Common myeloid progenitor, CD34-positive (primary cell): ENCODE measurements around the gene SEMA4C.

Source experiments
- CTCF ChIA-PET: fragments of 350-600 bp; sonication (Branson Sonifier 250); formaldehyde crosslinking; loops from one replicate; lab custom pipeline; 2021; ENCODE audit warnings: antibody characterized with exemption; lab: Charles Lee
- POLR2A ChIA-PET: fragments of 350-600 bp; sonication (Branson Sonifier 250); formaldehyde crosslinking; loops from one replicate; lab custom pipeline; 2021; ENCODE audit warnings: antibody characterized with exemption; lab: Charles Lee
- DNase-seq, 3 donors: peaks; one replicate each; pipeline versions ENCODE4 v3.0.0 to v3.0.0-alpha.2; 2013
- H3K27ac ChIP-seq, 2 experiments: 1 replicate in 1 of 2; 2 replicates in 1 of 2; pipeline ENCODE4 v1.7.0; 2013; ENCODE audit warnings: inconsistent platforms in 2 of 2, low read length in 2 of 2, mild to moderate bottlenecking in 2 of 2, low read depth in 1 of 2, moderate library complexity in 1 of 2; ENCODE audit not compliant: severe bottlenecking in 2 of 2, insufficient read depth in 1 of 2, poor library complexity in 1 of 2
- H3K27me3 ChIP-seq, 5 experiments: replicated peaks in 2 of 5; 1 replicate in 3 of 5; 2 replicates in 2 of 5; pipeline versions ENCODE4 v1.6.1 to v1.7.0; 2013; ENCODE audit warnings: low read length in 4 of 5, mild to moderate bottlenecking in 2 of 5, moderate library complexity in 2 of 5, inconsistent platforms in 1 of 5; ENCODE audit not compliant: insufficient read depth in 5 of 5, control insufficient read depth in 4 of 5
- H3K36me3 ChIP-seq, 4 experiments: 1 replicate in 2 of 4; 2 replicates in 2 of 4; pipeline versions ENCODE4 v1.6.1 to v1.7.0; 2013; ENCODE audit warnings: low read length in 3 of 4, control low read depth in 1 of 4, mild to moderate bottlenecking in 1 of 4; ENCODE audit not compliant: control insufficient read depth in 4 of 4, insufficient read depth in 4 of 4
- H3K4me1 ChIP-seq, 4 experiments: 1 replicate in 3 of 4; 2 replicates in 1 of 4; pipeline versions ENCODE4 v1.6.1 to v1.7.1; 2013; ENCODE audit warnings: low read length in 3 of 4, mild to moderate bottlenecking in 3 of 4, control low read depth in 1 of 4, inconsistent platforms in 1 of 4, moderate library complexity in 1 of 4; ENCODE audit not compliant: control insufficient read depth in 4 of 4, insufficient read depth in 4 of 4; ENCODE audit errors: control extremely low read depth in 1 of 4
- H3K4me3 ChIP-seq, 7 experiments: 1 replicate in 4 of 7; 2 replicates in 3 of 7; pipeline versions ENCODE4 v1.5.1 to v1.7.0; 2013; ENCODE audit warnings: mild to moderate bottlenecking in 7 of 7, low read length in 6 of 7, moderate library complexity in 6 of 7, inconsistent platforms in 2 of 7, low read depth in 2 of 7, control low read depth in 1 of 7; ENCODE audit not compliant: insufficient read depth in 4 of 7, control insufficient read depth in 1 of 7; ENCODE audit errors: extremely low read depth in 1 of 7
- H3K9me3 ChIP-seq, 5 experiments: 1 replicate in 4 of 5; 2 replicates in 1 of 5; pipeline versions ENCODE4 v1.6.1 to v1.7.1; 2013; ENCODE audit warnings: low read length in 4 of 5, mild to moderate bottlenecking in 2 of 5, inconsistent platforms in 1 of 5, low read depth in 1 of 5, moderate library complexity in 1 of 5; ENCODE audit not compliant: control insufficient read depth in 4 of 5, insufficient read depth in 2 of 5; ENCODE audit errors: control extremely low read depth in 1 of 5
- WGBS: methylation state at CpG from one replicate; pipeline ENCODE4 v1.1.5; 2013; ENCODE audit not compliant: insufficient coverage; 5-methylcytosine and 5-hydroxymethylcytosine counted together

Gene SEMA4C

DNA sequence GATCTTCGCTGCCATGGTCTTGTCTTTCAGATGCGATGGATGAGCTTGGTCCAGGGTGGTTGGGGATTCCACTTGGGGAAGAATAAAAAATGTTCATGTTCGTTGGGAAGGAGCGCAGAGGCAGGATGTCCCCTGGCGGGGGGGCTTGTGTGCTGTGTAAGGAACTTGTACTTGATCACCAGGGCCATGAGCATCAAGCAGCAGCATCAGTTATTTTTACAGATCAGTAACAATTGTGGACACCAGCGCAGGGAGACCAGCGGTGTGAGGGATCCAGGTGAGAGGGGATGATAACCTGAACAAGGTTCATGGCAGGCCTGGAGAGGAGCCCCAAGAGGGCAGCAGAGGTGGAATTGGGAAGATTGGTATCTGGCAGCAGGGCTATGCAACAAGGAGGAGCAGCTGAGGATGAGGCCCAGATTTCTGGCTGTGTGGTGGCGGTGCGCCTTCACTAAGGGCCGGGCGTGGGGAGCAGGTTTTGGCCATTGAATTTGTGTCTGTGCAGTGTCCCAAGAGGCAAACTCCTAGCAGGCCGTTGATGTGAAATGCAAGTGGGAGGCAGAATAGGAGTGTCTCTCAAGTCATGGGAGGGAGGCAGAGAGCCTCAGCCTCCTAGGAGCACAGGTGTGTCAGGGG is 49.9 kb downstream of the SEMA4C start:
- Histone ChIP-seq H3K4me3 (peak overlapping the region in 1 of 7 experiments; percentile 52), H3K36me3 (peaks cover 0 to 47% (median 28%) of the 10 kb centered on the region in 4 experiments), H3K27me3 (no peaks in the 10 kb centered on the region), H3K27ac (no peak overlapping the region), H3K4me1 (peaks cover 12 to 52% (median 37%) of the 10 kb centered on the region in 4 experiments), H3K9me3 (no peaks in the 10 kb centered on the region)
- 91% methylated on average over 10 of the region's 12 CpGs for WGBS
- DNase-seq, result no peak
- POLR2A ChIA-PET, result no interaction called here
- CTCF ChIA-PET, result interaction anchor here (0.7 to 5.7 kb wide), 5 partner anchors 12 to 141 kb away, joined by 3 to 22 read pairs (median 3); partner anchors contain the start of gene ANKRD39

DNA sequence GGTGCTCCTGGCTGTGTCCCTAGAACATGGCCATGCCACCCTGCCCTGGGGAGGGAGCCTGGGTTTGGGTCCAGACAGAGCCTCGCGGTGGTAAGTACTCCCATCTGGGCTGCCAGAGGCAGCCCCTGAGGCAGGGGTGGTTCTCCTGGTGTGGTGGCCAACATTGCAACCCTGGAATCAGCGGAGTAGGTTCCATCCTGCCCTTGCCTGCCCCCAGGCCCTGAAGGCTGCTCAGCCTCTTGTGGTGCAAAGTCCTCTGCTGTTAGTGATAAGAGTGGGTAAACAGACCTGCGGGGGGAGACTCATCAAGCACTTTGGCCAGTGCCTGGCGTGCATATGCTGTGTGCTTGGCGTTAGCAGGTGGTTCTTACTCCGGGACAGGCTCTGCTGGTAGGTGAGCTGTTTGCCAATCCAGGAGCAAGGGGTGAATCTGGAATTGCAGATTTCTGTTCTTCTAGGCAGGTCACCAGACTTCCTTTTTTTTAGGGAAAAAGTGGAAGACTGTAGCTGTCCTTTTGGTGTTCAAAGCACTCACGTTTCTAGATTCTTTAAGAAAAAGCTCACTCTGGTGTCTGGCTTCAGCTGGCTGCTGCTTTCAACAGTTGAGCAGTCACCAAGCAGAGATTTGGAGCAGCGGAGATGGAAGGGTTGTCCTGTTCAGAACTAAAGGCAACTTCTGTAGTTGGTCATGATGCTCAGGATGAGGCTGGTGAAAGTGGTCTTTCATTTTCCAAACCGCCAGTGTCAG is 50.6 kb downstream of the SEMA4C start:
- H3K27me3 ChIP-seq, result no peaks in the 10 kb centered on the region
- DNase-seq, result peak; percentile 43 to 83 (median 70)
- peak overlapping the region in 3 of 7 experiments; percentile 32 to 58 (median 52) for H3K4me3 ChIP-seq
- H3K36me3 ChIP-seq, result peaks cover 0 to 40% (median 22%) of the 10 kb centered on the region in 4 experiments
- 54% methylated on average over 5 of the region's 10 CpGs for WGBS
- H3K4me1 ChIP-seq, result peaks cover 12 to 53% (median 37%) of the 10 kb centered on the region in 4 experiments
- ChIA-PET CTCF (interaction anchor here (0.7 to 5.7 kb wide), 5 partner anchors 13 to 142 kb away, joined by 3 to 22 read pairs (median 3); partner anchors contain the start of gene ANKRD39), POLR2A (no interaction called here)
- H3K9me3 ChIP-seq, result no peaks in the 10 kb centered on the region
- H3K27ac ChIP-seq, result no peak overlapping the region

DNA sequence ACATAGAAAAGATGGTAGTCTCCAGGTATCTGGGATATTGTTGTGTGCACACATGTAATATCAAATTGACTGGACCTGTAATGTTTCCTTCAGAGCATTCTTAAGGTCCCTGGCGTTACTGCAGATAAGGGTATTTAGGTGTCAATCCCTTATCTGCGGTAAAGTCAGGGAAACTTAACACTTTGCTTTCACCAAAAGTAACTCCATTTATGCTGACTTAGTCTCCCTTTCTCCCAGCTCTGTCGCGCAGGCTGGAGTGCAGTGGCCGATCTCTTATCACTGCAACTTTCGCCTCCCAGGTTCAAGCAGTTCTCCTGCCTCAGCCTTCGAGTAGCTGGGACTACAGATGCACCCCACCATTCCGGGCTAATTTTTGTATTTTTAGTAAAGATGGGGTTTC is 52.0 kb downstream of the SEMA4C start:
- POLR2A ChIA-PET, result no interaction called here
- Histone ChIP-seq H3K27ac (no peak overlapping the region), H3K9me3 (no peaks in the 10 kb centered on the region), H3K27me3 (no peaks in the 10 kb centered on the region), H3K4me3 (peak overlapping the region in 5 of 7 experiments; percentile 69 to 90 (median 84)), H3K36me3 (peaks cover 0 to 28% (median 15%) of the 10 kb centered on the region in 4 experiments), H3K4me1 (peaks cover 12 to 53% (median 37%) of the 10 kb centered on the region in 4 experiments)
- DNase-seq, result no peak
- CTCF ChIA-PET, result interaction anchor here (0.7 to 5.7 kb wide), 4 partner anchors 10 to 54 kb away, joined by 3 to 22 read pairs (median 6); partner anchors contain the start of gene ANKRD39
- 95% methylated on average over 8 of the region's 8 CpGs for WGBS

DNA sequence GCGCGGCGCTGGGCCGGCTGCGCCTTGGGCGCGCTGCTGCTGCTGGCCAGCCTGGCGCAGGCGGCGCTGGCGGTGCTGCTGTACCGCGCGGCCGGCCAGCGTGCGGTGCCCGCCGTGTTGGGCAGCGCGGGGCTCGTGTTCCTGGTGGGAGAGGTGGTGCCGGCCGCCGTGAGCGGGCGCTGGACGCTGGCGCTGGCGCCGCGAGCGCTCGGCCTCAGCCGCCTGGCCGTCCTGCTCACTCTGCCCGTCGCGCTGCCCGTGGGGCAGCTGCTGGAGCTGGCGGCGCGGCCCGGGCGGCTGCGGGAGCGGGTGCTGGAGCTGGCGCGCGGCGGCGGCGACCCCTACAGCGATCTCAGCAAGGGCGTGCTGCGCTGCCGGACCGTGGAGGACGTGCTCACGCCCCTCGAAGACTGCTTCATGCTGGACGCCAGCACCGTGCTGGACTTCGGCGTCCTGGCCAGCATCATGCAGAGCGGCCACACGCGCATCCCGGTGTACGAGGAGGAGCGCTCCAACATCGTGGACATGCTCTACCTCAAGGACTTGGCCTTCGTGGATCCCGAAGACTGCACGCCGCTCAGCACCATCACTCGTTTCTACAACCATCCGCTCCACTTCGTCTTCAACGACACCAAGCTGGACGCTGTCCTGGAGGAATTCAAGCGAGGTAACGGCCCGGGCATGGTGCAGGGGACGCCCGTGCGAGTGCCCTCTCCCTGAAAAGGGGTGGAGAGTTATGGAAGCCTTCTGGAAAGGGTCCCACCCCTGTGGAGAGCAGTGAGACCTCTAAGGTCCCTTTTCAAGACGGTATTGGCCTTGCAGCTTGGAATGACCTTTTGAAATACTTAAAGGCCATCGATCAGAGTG is 52.8 kb downstream of the SEMA4C start:
- Histone ChIP-seq H3K36me3 (peaks cover 0 to 26% (median 18%) of the 10 kb centered on the region in 4 experiments), H3K4me3 (peak overlapping the region; percentile 63 to 90 (median 79)), H3K4me1 (peaks cover 12 to 53% (median 37%) of the 10 kb centered on the region in 4 experiments), H3K27me3 (no peaks in the 10 kb centered on the region), H3K27ac (no peak overlapping the region), H3K9me3 (no peaks in the 10 kb centered on the region)
- peak in 1 of 3 donors; percentile 28 for DNase-seq
- POLR2A ChIA-PET, result interaction anchor here (0.6 kb wide), 1 partner anchor 290 kb away, joined by 3 read pairs; no protein-coding TSS in a partner anchor
- WGBS, result 7% methylated on average over 78 of the region's 89 CpGs
- CTCF ChIA-PET, result interaction anchor here (0.7 to 5.7 kb wide), 7 partner anchors 11 to 54 kb away, joined by 3 to 22 read pairs (median 4); partner anchors contain the start of gene ANKRD39

DNA sequence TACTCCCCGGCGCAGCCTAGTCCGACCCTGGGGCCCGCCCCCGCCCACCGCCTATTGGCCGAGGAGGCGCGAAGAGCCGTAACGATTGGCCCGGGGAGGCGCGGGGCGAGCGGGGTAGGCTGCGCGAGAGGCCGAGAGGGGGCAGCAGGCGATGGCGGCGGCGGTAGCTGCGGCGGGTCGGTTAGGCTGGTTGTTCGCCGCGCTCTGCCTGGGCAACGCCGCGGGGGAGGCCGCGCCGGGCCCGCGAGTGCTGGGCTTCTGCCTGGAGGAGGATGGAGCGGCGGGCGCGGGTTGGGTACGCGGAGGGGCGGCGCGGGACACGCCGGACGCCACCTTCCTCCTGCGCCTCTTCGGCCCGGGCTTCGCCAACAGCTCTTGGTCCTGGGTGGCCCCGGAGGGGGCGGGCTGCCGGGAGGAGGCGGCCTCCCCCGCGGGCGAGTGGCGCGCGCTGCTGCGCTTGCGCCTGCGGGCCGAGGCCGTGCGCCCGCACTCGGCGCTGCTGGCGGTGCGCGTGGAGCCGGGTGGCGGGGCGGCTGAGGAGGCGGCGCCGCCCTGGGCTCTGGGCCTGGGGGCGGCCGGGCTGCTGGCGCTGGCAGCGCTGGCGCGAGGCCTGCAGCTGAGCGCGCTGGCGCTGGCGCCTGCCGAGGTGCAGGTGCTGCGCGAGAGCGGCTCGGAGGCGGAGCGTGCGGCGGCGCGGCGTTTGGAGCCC is 53.6 kb downstream of the SEMA4C start, which contains the start of gene CNNM3:
Gene CNNM3 (plus strand): TSS at position 142 of the 709 bp plus-strand sequence. CDS start 10 bp downstream, at position 152.
- Histone ChIP-seq H3K4me1 (peaks cover 12 to 51% (median 37%) of the 10 kb centered on the region in 4 experiments), H3K27ac (peak within 1 kb of the TSS in 1 of 2 experiments; percentile 58), H3K36me3 (peaks cover 0 to 25% (median 22%) of the 10 kb centered on the region in 4 experiments), H3K9me3 (no peaks in the 10 kb centered on the region), H3K4me3 (peak within 1 kb of the TSS; percentile 77 to 90 (median 81)), H3K27me3 (no peaks in the 10 kb centered on the region)
- DNase-seq, result peak; percentile 92 to 96 (median 95)
- WGBS, result 0% methylated on average over 98 of the region's 103 CpGs
- CTCF ChIA-PET, result interaction anchor here (0.7 to 5.7 kb wide), 7 partner anchors 16 to 53 kb away, joined by 3 to 22 read pairs (median 4); partner anchors contain the start of gene ANKRD39
- POLR2A ChIA-PET, result interaction anchor here (0.6 kb wide), 1 partner anchor 289 kb away, joined by 3 read pairs; no protein-coding TSS in a partner anchor
